Measurements from ENCODE around the gene KLF1.

GRCh38 chr19:12930002-12930645, 43.1 kb upstream of the KLF1 start:
- no peak for TF ChIP-seq CTCF (IDR thresholded peaks at IDR 0.05)
- TF ChIP-seq POLR2AphosphoS5 (IDR thresholded peaks at IDR 0.05; ENCODE audit: low read depth, low read length) = no peak
- no peak for TF ChIP-seq SIN3A (IDR thresholded peaks at IDR 0.05; ENCODE audit: borderline replicate concordance, insufficient read depth, low read depth, low read length)
- TF ChIP-seq REST (IDR thresholded peaks at IDR 0.05; ENCODE audit: insufficient read depth in 1 of 2, low read depth in 2 of 2, low read length in 1 of 2) = no peak

All from Panc1 (cell line).